Muscle of arm (tissue), 12 donors: ENCODE data around the gene SKA2. TPM values are rescaled to one million over a fixed set of nuclear protein-coding genes. Genes with fewer than 3 reads are reported as not detected.
A peak's percentile ranks its signal among the peaks of the same experiment; 100 is the strongest.
"Not testable (repeated sequence)": the region's sequence is repeated elsewhere in the genome, so short reads cannot be mapped to it uniquely, and the experiment has no call there.

Experiments
- DNase-seq: peaks from one replicate; pipeline ENCODE4 v3.0.0-alpha.2; 2013
- polyA plus RNA-seq, 12 donors: library from polyadenylated mRNA; unstranded; fragments of 120-200 nt; gene quantifications; one replicate each; pipeline ENCODE4 v1.2.1, GENCODE V29; 2013; ENCODE audit not compliant: insufficient read length in 12 of 12

Gene SKA2
- polyA plus RNA-seq, 12 donors: 34.4 to 73.1 (median 42.8) TPM; not detected in 1

- DNase-seq: peak; percentile 99
These were observed 48.3 kb downstream of the SKA2 start, which contains the start of gene TRIM37 for GRCh38 chr17:59106463-59107305. TSS of gene TRIM37 (minus strand) at chr17:59106880. CDS start at chr17:59106461, 419 bp downstream.

- peak; percentile 35 for DNase-seq
These were observed 49.0 kb downstream of the SKA2 start for GRCh38 chr17:59105852-59106462.

- no peak for DNase-seq
These were observed 53.8 kb downstream of the SKA2 start for GRCh38 chr17:59101178-59101577.

GRCh38 chr17:59097876-59098275 lies 57.1 kb downstream of the SKA2 start:
- no peak for DNase-seq

- no peak for DNase-seq
These were observed 60.0 kb downstream of the SKA2 start for GRCh38 chr17:59094861-59095530.

DNA sequence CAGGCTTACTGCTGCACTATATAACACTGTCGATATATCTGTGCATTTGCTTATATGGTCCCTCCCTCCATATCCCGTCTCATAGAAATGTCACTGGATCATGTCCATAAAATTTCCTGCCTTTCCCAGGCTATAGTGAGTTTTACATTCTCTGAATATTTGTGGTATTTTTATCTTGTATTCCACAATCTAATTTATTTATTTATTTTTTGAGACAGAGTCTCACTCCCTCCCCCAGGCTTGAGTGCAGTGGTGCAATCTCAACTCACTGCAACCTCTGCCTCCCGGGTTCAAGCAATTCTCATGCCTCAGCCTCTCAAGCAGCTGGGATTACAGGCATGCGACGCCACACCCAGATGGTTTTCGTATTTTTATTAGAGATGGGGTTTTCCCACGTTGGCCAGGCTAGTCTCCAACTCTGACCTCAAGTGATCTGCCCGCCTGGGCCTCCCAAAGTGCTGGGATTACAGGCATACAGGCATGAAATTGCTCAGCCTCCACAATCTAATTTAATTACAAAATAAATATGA lies 61.2 kb downstream of the SKA2 start:
- peak; percentile 31 for DNase-seq

- DNase-seq: peak; percentile 5
These were observed 61.8 kb downstream of the SKA2 start for GRCh38 chr17:59093145-59093701.

- DNase-seq: not testable (repeated sequence)
These were observed 64.4 kb downstream of the SKA2 start for GRCh38 chr17:59090593-59090992.

DNA sequence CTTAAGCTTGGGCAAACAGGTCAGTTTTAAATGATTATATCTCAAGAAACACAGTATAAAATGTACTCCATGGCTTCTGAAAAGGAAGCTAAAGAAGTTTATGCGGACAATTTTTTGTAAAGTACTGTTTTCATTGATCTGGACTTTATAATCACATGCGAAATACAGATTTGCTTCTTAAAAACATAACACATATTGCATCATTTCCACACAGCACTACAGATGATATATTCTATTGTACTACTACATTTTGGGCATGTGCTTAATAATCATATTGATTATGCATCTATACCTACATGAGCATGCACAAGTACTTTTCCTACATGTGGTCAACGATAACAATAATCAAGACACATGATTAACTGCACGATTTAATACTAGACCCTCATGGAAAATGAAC lies 70.8 kb downstream of the SKA2 start:
- no peak for DNase-seq

- no peak for DNase-seq
These were observed 80.5 kb downstream of the SKA2 start for GRCh38 chr17:59074494-59074893.

DNA sequence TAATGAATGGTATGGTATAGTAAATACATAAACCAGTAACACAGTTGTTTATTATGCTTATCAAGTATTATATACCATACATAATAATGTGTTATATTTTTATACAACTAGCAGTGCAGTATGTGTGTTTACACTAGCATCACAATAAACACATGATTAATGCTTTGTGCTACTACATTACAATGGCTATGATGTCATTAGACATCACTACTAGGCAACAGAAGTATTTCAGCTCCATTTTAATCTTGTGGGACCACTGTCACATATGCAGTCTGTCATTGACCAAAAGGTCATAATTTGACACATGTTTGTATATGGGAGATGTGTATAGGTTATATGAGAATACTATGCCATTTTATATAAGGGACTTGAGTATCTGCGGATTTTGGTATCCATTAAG lies 81.0 kb downstream of the SKA2 start:
- no peak for DNase-seq

DNA sequence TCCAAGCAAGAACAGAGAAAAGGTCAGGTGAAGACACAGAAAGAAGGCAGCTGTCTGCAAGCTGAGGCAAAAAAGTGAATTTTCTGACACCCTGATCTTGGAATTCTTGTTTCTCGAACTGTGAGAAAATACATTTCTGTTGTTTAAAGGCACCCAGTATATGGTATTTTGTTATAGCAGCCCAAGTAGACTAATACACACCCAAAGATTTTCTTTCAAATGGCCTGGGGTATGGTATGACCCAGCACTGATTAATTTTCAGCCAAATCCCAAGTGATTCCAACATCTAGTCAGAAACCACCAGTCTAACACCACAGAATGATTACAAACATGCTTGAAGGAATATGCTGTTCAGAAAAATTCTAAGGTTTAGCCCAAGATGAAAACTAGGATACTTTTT lies 85.1 kb downstream of the SKA2 start:
- no peak for DNase-seq

GRCh38 chr17:59067756-59068155 lies 87.2 kb downstream of the SKA2 start:
- no peak for DNase-seq

GRCh38 chr17:59067340-59067739 lies 87.6 kb downstream of the SKA2 start:
- DNase-seq: no peak

GRCh38 chr17:59062509-59062908 lies 92.5 kb downstream of the SKA2 start:
- no peak for DNase-seq

Other genes with a start within 250 kb of the SKA2 start
- gene TRIM37, start 48.3 kb downstream of the SKA2 start, polyA plus RNA-seq: 10 to 100 TPM in 11 of 12 donors, not detected in 1; 10.2 to 17.5 (median 15.0) TPM
- 10 to 100 TPM in 10 of 12 donors, 1 to 10 TPM in 1, not detected in 1; 8.8 to 23.9 (median 14.6) TPM for gene PRR11, start 560 bp upstream of the SKA2 start, polyA plus RNA-seq
- gene SMG8, start 54.8 kb upstream of the SKA2 start, polyA plus RNA-seq: 10 to 100 TPM in 10 of 12 donors, 1 to 10 TPM in 1, not detected in 1; 6.3 to 18.7 (median 14.5) TPM
- 1 to 10 TPM in 10 of 12 donors, not detected in 2; 1.5 to 4.0 (median 2.4) TPM for gene GDPD1, start 65.3 kb upstream of the SKA2 start, polyA plus RNA-seq
- gene YPEL2, start 176.5 kb upstream of the SKA2 start, polyA plus RNA-seq: 10 to 100 TPM in 11 of 12 donors, not detected in 1; 11.6 to 20.6 (median 15.5) TPM